ENCODE data around the gene PAGE2B.

GRCh38 chrX:55028040-55028439, 46.8 kb upstream of the PAGE2B start:
- no peak for TF ChIP-seq BHLHE40 (IDR thresholded peaks at IDR 0.05; ENCODE audit: borderline replicate concordance in 1 of 2, low read depth in 2 of 2, low read length in 1 of 2)
- no peak for TF ChIP-seq ATF3 (IDR thresholded peaks at IDR 0.05; ENCODE audit: borderline replicate concordance, extremely low read depth, low read depth, low read length)
- TF ChIP-seq EZH2 (IDR thresholded peaks at IDR 0.05; ENCODE audit: borderline replicate concordance, control insufficient read depth, low read depth, low read length): no peak
- TF ChIP-seq POLR2A (IDR thresholded peaks at IDR 0.05; ENCODE audit: low read depth, low read length): no peak
- no peak for TF ChIP-seq CHD2 (IDR thresholded peaks at IDR 0.05; ENCODE audit: borderline replicate concordance, low read depth, low read length)
- no peak for TF ChIP-seq SIN3A (IDR thresholded peaks at IDR 0.05; ENCODE audit: low read depth, low read length)
- no peak for TF ChIP-seq BACH1 (IDR thresholded peaks at IDR 0.05; ENCODE audit: borderline replicate concordance)
- no peak for TF ChIP-seq RAD21 (IDR thresholded peaks at IDR 0.05; ENCODE audit: insufficient read depth, low read depth, low read length)
- TF ChIP-seq BCL3 (IDR thresholded peaks at IDR 0.05; ENCODE audit: borderline replicate concordance, insufficient read depth, low read depth, low read length, poor library complexity, severe bottlenecking): no peak

Measured in GM12878 (cell line).